GM12864 (cell line): ENCODE results near the gene NECTIN1.

Source experiments
- DNase-seq: peaks from one replicate; pipeline ENCODE4 v3.0.0-alpha.2; 2011; ENCODE audit warnings: low read depth
- H3K4me3 ChIP-seq: 2 replicates; pipeline ENCODE4 v1.5.1; 2011; ENCODE audit warnings: mild to moderate bottlenecking, low read depth, low read length, control low read depth
- TF ChIP-seq, protein P1 (sequence below): IDR thresholded peaks from 2 replicates; pipeline ENCODE4 v1.5.1; 2011; ENCODE audit warnings: low read depth, mild to moderate bottlenecking, moderate library complexity, low read length, control low read depth, inconsistent platforms; ENCODE audit errors: missing control alignments

The NECTIN1 gene

DNA sequence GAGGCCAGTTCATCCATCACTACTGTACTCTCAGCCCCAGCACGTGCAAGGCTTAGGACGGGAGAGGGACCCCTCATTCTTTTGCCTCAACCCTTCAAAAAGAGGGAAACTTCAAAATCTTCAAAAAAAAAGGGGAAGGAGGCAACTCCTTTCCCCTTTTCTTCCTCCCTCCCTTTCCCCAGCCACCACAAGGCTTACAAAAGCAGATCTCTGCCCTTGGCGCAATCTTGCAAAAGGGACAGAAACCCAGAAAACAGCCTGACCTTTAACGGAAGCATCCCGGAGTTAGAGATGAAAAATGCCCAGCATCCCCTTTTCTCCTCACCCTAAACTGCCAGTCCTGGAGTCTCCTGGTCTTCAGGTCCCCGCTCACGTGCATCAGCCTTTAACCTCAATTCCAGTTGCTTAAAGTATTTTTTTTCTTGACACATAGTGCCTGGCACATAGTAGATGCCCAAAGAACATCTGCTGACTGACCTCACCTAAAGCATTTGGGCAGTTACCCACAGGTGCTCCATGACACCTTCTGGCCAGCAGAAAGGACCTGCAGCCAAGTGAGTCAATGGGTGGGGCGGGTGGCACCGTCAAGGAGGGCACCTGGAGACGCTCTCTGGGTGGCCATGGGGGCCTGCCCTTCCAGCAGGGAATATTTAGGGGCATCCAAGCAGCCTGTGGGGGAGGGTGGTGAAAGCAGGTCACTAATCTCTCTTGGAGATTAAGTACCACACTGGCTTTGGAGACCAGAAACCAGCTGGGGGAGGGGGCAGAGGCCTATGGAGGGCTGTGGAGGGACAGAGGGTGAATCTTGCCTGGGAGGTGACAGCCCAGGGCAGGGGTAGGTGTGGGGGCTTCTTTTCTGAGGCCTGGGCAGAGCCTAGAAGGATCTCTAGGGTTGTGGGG lies 16.3 kb downstream of the NECTIN1 start:
- TF ChIP-seq, protein P1, sequence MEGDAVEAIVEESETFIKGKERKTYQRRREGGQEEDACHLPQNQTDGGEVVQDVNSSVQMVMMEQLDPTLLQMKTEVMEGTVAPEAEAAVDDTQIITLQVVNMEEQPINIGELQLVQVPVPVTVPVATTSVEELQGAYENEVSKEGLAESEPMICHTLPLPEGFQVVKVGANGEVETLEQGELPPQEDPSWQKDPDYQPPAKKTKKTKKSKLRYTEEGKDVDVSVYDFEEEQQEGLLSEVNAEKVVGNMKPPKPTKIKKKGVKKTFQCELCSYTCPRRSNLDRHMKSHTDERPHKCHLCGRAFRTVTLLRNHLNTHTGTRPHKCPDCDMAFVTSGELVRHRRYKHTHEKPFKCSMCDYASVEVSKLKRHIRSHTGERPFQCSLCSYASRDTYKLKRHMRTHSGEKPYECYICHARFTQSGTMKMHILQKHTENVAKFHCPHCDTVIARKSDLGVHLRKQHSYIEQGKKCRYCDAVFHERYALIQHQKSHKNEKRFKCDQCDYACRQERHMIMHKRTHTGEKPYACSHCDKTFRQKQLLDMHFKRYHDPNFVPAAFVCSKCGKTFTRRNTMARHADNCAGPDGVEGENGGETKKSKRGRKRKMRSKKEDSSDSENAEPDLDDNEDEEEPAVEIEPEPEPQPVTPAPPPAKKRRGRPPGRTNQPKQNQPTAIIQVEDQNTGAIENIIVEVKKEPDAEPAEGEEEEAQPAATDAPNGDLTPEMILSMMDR = no peak
- no peak overlapping the region for H3K4me3 ChIP-seq
- no peak for DNase-seq

DNA sequence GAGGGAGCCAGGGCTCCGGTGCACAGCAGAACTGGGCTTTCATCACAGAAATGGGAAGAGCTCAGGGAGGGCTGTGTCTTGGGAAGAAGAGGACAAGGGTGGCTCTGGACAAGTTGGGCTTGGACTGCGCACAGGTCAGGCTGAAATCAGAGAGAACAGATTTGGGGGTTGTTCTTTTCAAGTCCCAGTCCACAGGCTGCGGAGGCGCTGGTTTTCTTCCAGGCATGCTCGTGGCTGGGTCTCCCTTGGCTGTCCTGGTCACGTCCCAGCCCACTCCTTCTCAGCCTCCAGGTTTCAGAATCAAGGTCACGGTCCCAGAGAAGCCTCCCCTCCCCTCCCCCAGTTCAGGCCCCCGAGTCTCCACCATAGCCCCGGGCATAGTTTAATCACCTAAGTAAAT lies 17.0 kb downstream of the NECTIN1 start:
- TF ChIP-seq, protein P1 = no peak
- no peak for DNase-seq
- no peak overlapping the region for H3K4me3 ChIP-seq

DNA sequence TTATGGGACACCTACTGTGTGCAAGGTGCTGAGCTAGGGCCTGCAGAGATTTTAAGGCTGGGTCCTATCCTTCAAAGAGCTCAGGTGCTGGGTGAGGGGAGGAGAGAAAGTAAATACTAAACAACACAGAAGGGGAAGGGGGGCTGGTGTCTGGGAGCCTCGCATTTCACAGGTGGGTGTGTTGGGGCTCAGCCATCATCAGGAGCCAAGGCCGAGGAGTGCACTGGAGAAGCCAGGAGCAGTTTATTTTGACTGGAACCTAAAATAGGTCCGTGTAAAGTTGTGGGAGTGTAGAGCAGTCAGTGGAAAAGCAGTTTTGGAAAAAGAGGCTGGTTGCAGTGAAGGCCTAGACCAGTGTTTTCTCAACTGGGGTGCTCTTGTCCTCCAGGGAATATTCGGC lies 17.5 kb downstream of the NECTIN1 start:
- H3K4me3 ChIP-seq = no peak overlapping the region
- TF ChIP-seq, protein P1 = no peak
- DNase-seq = no peak

DNA sequence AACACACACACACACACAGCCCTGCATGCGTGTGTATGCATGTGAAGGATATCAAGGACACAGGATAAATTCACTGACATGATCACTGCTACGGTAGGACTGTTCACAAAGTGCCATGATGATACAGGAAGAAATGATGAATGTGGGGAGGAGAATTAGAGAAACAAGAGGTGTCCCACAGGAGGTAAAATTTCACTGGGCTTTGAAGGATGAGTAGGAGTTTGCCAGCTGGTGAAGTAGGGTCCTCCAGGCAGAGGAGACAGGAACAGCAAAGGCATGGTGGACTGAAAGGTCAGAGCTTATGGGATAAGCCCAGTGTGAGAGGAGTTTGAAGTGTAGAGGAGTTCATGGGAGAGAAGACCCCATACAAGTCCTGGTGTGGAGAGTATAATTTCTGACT lies 18.6 kb downstream of the NECTIN1 start:
- H3K4me3 ChIP-seq = no peak overlapping the region
- no peak for DNase-seq
- TF ChIP-seq, protein P1 = no peak

DNA sequence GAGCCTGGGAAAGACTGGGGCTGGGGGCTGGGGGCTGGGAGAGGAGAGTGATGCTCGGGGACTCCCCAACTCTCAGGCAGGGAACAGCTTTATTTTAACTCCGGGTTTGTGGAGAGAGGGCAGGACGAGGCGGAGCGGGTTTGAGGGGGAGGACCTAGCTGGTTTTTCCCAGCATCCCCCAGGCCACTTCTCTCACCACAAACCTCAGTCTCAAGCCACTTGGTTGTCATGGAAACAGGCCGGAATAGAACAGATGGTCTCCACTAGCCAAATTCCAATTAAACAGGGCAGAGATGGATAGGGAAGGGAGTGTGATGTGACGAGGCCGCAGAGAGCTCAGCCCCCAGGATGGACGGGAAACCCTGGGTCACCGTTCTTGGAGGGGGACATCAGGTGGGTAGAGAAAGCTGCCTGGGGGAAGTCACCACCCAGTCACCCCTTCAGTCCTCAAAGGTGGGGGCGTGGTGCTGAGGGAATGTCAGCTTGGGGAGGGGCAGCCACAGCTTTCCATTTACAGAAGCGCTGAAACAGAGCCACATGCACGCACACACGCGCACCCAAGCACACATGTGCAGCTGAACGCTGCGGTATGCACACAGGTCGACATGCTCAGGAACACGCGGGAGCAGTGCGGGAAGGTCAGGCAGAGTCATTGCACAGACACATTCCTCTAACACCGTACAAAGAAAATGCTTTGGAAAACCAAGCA lies 19.2 kb downstream of the NECTIN1 start:
- peak; percentile 12 for DNase-seq
- no peak overlapping the region for H3K4me3 ChIP-seq
- TF ChIP-seq, protein P1 = no peak

DNA sequence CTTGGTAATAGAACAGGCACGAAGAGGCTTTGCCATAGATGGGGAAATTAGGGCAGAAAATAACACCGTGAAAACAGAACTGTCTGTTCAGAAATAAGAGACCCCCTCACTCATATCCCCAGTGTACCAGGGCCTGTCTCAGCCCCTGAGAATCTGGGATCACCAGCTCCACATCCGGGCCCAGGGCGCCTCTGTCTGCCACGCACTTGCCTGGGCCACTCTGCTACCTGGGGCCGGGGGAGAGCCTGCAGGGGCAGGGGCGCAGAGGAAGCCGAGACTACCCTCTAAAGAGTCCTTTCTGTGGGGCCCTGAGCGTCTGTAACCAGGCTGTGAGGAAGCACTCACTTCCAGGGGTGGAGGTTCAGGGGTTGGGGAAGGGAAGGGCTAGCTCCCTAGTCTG lies 19.8 kb downstream of the NECTIN1 start:
- H3K4me3 ChIP-seq = no peak overlapping the region
- TF ChIP-seq, protein P1 = no peak
- no peak for DNase-seq
